GM12891 (cell line): ENCODE measurements around the gene GALNT10.

Experiments used
- PAX5 ChIP-seq: IDR thresholded peaks from 2 replicates; pipeline ENCODE4 v1.6.1; 2011; ENCODE audit warnings: low read length, moderate library complexity, mild to moderate bottlenecking; ENCODE audit not compliant: insufficient read depth, severe bottlenecking
- POLR2A ChIP-seq: IDR thresholded peaks from 2 replicates; pipeline ENCODE4 v1.6.1; 2011; ENCODE audit warnings: low read depth, low read length, control low read depth
- POLR2AphosphoS5 ChIP-seq: IDR thresholded peaks from 2 replicates; pipeline ENCODE4 v1.6.1; 2011; ENCODE audit warnings: low read depth, low read length, control low read depth
- POU2F2 ChIP-seq: IDR thresholded peaks from 2 replicates; pipeline ENCODE4 v1.6.1; 2011; ENCODE audit warnings: low read depth, mild to moderate bottlenecking, control low read depth, low read length, moderate library complexity
- SPI1 ChIP-seq: IDR thresholded peaks from 2 replicates; pipeline ENCODE4 v1.6.1; 2011; ENCODE audit warnings: low read depth, low read length, control low read depth
- TAF1 ChIP-seq: IDR thresholded peaks from 2 replicates; pipeline ENCODE4 v1.6.1; 2011; ENCODE audit warnings: low read depth, low read length, control low read depth

DNA sequence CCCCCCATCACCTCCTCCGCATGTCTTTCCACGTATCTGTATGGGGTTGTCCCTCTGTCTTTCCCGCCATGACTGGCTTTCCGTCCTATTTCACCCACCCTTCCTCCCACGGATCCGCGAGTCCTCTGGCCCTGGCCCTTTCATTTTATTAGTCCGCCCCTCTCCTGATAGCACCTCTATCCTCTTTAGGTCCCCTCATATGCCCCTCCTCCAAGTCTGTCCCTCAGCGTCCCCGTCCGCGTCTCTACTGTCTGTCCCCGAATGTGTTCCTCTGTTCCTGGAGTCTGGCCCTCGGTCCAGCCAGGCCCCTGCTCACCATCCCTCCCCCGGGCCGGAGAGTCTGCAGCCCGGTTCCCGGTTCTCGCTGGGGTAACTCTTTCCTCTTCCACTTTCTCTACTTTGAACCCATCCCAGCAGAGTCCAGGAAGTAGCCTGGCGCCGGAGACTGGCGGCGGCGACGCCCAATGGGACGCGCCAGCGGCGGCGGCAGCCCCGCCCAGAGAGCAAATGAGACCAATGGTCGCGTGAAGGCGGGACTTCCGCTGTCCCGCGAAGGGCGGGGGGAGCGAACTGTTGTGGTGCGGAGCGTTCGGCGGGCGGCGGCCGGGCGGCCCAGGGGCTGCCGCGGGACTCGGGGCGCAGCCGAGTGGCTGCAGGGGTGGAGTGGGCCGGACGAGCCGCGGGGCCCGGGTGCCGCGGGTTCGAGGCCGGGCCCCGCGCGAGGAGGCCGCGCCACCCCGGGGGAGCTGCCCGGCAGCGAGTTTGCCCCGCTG is 255.1 kb downstream of the GALNT10 start, which contains the start of gene SAP30L:
- TF ChIP-seq SPI1 (peak; percentile 33), POLR2AphosphoS5 (no peak; the same call in 1 of the 2 replicates), POLR2A (peak; percentile 69), TAF1 (no peak; the same call in 1 of the 2 replicates), POU2F2 (no peak), PAX5 (no peak)
